ENCODE results near the gene TMEM201.
"Not testable (repeated sequence)": the region's sequence is repeated elsewhere in the genome, so short reads cannot be mapped to it uniquely, and the experiment has no call there.

TMEM201 gene

GRCh38 chr1:9588551-9589143, at the start of gene TMEM201:
Gene TMEM201, plus strand, starts transcription at chr1:9588911. Its CDS starts 20 bp downstream, at chr1:9588931.
- no peaks in the 10 kb centered on the region for H3K27me3 Mint-ChIP-seq
- peak within 1 kb of the TSS; percentile 86 for H3K4me3 Mint-ChIP-seq
- peaks cover 36% of the 10 kb centered on the region for H3K4me1 Mint-ChIP-seq (ENCODE audit: low read depth)
- H3K9me3 Mint-ChIP-seq = no peaks in the 10 kb centered on the region
- peak within 1 kb of the TSS; percentile 45 for H3K27ac Mint-ChIP-seq
- peaks cover 10% of the 10 kb centered on the region for H3K36me3 Mint-ChIP-seq (ENCODE audit: low read depth)

- peaks cover 41% of the 10 kb centered on the region for H3K4me1 Mint-ChIP-seq (ENCODE audit: low read depth)
- H3K36me3 Mint-ChIP-seq (ENCODE audit: low read depth) = peaks cover 21% of the 10 kb centered on the region
Measured at GRCh38 chr1:9539165-9539828, 49.4 kb upstream of the TMEM201 start, which contains the start of gene SLC25A33. Gene SLC25A33, plus strand, starts transcription at chr1:9539465. Its CDS starts 227 bp downstream, at chr1:9539692.

GRCh38 chr1:9539829-9540550, 48.7 kb upstream of the TMEM201 start:
- H3K4me1 Mint-ChIP-seq (ENCODE audit: low read depth) = peaks cover 48% of the 10 kb centered on the region
- H3K27me3 Mint-ChIP-seq = no peaks in the 10 kb centered on the region
- H3K27ac Mint-ChIP-seq = peak overlapping the region; percentile 75
- H3K4me3 Mint-ChIP-seq = peak overlapping the region; percentile 89
- peaks cover 21% of the 10 kb centered on the region for H3K36me3 Mint-ChIP-seq (ENCODE audit: low read depth)
- H3K9me3 Mint-ChIP-seq = no peaks in the 10 kb centered on the region

More at GRCh38 chr1:9539165-9539828, 49.4 kb upstream of the TMEM201 start, which contains the start of gene SLC25A33:
- peak within 1 kb of the TSS; percentile 75 for H3K27ac Mint-ChIP-seq
- no peaks in the 10 kb centered on the region for H3K9me3 Mint-ChIP-seq
- no peaks in the 10 kb centered on the region for H3K27me3 Mint-ChIP-seq
- peak within 1 kb of the TSS; percentile 89 for H3K4me3 Mint-ChIP-seq

- Mint-ChIP-seq H3K9me3 (no peaks in the 10 kb centered on the region), H3K36me3 (ENCODE audit: low read depth) (peaks cover 21% of the 10 kb centered on the region), H3K4me1 (ENCODE audit: low read depth) (peaks cover 50% of the 10 kb centered on the region), H3K27ac (no peak overlapping the region), H3K27me3 (no peaks in the 10 kb centered on the region), H3K4me3 (peak overlapping the region; percentile 60)
Measured at GRCh38 chr1:9542430-9542829, 46.3 kb upstream of the TMEM201 start.

GRCh38 chr1:9544926-9545325, 43.8 kb upstream of the TMEM201 start:
- no peak overlapping the region for H3K27ac Mint-ChIP-seq
- H3K27me3 Mint-ChIP-seq = no peaks in the 10 kb centered on the region
- peaks cover 34% of the 10 kb centered on the region for H3K4me1 Mint-ChIP-seq (ENCODE audit: low read depth)
- peaks cover 30% of the 10 kb centered on the region for H3K36me3 Mint-ChIP-seq (ENCODE audit: low read depth)
- no peaks in the 10 kb centered on the region for H3K9me3 Mint-ChIP-seq
- no peak overlapping the region for H3K4me3 Mint-ChIP-seq

- H3K27ac Mint-ChIP-seq = no peak overlapping the region
- no peaks in the 10 kb centered on the region for H3K27me3 Mint-ChIP-seq
- H3K4me1 Mint-ChIP-seq (ENCODE audit: low read depth) = peaks cover 8% of the 10 kb centered on the region
- no peak overlapping the region for H3K4me3 Mint-ChIP-seq
- peaks cover 16% of the 10 kb centered on the region for H3K36me3 Mint-ChIP-seq (ENCODE audit: low read depth)
- H3K9me3 Mint-ChIP-seq = no peaks in the 10 kb centered on the region
Measured at GRCh38 chr1:9549955-9550546, 38.7 kb upstream of the TMEM201 start.

GRCh38 chr1:9551984-9552383, 36.7 kb upstream of the TMEM201 start:
- no peaks in the 10 kb centered on the region for H3K27me3 Mint-ChIP-seq
- no peaks in the 10 kb centered on the region for H3K9me3 Mint-ChIP-seq
- H3K27ac Mint-ChIP-seq = no peak overlapping the region
- H3K4me3 Mint-ChIP-seq = no peak overlapping the region
- H3K4me1 Mint-ChIP-seq (ENCODE audit: low read depth) = peaks cover 10% of the 10 kb centered on the region
- H3K36me3 Mint-ChIP-seq (ENCODE audit: low read depth) = peaks cover 33% of the 10 kb centered on the region

GRCh38 chr1:9553736-9554144, 35.0 kb upstream of the TMEM201 start:
- Mint-ChIP-seq H3K9me3 (no peaks in the 10 kb centered on the region), H3K4me3 (no peak overlapping the region), H3K36me3 (ENCODE audit: low read depth) (peaks cover 36% of the 10 kb centered on the region), H3K27ac (no peak overlapping the region), H3K27me3 (no peaks in the 10 kb centered on the region), H3K4me1 (ENCODE audit: low read depth) (peaks cover 25% of the 10 kb centered on the region)

GRCh38 chr1:9555942-9556341, 32.8 kb upstream of the TMEM201 start:
- H3K4me3 Mint-ChIP-seq = no peak overlapping the region
- no peaks in the 10 kb centered on the region for H3K27me3 Mint-ChIP-seq
- H3K9me3 Mint-ChIP-seq = no peaks in the 10 kb centered on the region
- H3K27ac Mint-ChIP-seq = no peak overlapping the region
- H3K36me3 Mint-ChIP-seq (ENCODE audit: low read depth) = peaks cover 38% of the 10 kb centered on the region
- H3K4me1 Mint-ChIP-seq (ENCODE audit: low read depth) = peaks cover 37% of the 10 kb centered on the region

- H3K4me1 Mint-ChIP-seq (ENCODE audit: low read depth) = peaks cover 37% of the 10 kb centered on the region
- H3K4me3 Mint-ChIP-seq = no peak overlapping the region
- no peak overlapping the region for H3K27ac Mint-ChIP-seq
- H3K27me3 Mint-ChIP-seq = no peaks in the 10 kb centered on the region
- no peaks in the 10 kb centered on the region for H3K9me3 Mint-ChIP-seq
- H3K36me3 Mint-ChIP-seq (ENCODE audit: low read depth) = peaks cover 45% of the 10 kb centered on the region
Measured at GRCh38 chr1:9557624-9558023, 31.1 kb upstream of the TMEM201 start.

- H3K27ac Mint-ChIP-seq = no peak overlapping the region
- H3K4me3 Mint-ChIP-seq = no peak overlapping the region
Measured at GRCh38 chr1:9558271-9558945, 30.3 kb upstream of the TMEM201 start.

GRCh38 chr1:9558946-9559545, 29.7 kb upstream of the TMEM201 start:
- peaks cover 50% of the 10 kb centered on the region for H3K36me3 Mint-ChIP-seq (ENCODE audit: low read depth)
- H3K9me3 Mint-ChIP-seq = no peaks in the 10 kb centered on the region
- H3K27ac Mint-ChIP-seq = no peak overlapping the region
- no peaks in the 10 kb centered on the region for H3K27me3 Mint-ChIP-seq
- peaks cover 37% of the 10 kb centered on the region for H3K4me1 Mint-ChIP-seq (ENCODE audit: low read depth)
- H3K4me3 Mint-ChIP-seq = no peak overlapping the region

More at GRCh38 chr1:9558271-9558945, 30.3 kb upstream of the TMEM201 start:
- peaks cover 37% of the 10 kb centered on the region for H3K4me1 Mint-ChIP-seq (ENCODE audit: low read depth)
- H3K36me3 Mint-ChIP-seq (ENCODE audit: low read depth) = peaks cover 50% of the 10 kb centered on the region
- H3K9me3 Mint-ChIP-seq = no peaks in the 10 kb centered on the region
- no peaks in the 10 kb centered on the region for H3K27me3 Mint-ChIP-seq

GRCh38 chr1:9559673-9560072, 29.0 kb upstream of the TMEM201 start:
- H3K9me3 Mint-ChIP-seq = no peaks in the 10 kb centered on the region
- H3K4me1 Mint-ChIP-seq (ENCODE audit: low read depth) = peaks cover 37% of the 10 kb centered on the region
- H3K36me3 Mint-ChIP-seq (ENCODE audit: low read depth) = peaks cover 54% of the 10 kb centered on the region
- no peaks in the 10 kb centered on the region for H3K27me3 Mint-ChIP-seq
- no peak overlapping the region for H3K4me3 Mint-ChIP-seq
- H3K27ac Mint-ChIP-seq = no peak overlapping the region

GRCh38 chr1:9560090-9560489, 28.6 kb upstream of the TMEM201 start:
- H3K27me3 Mint-ChIP-seq, H3K27ac Mint-ChIP-seq, H3K9me3 Mint-ChIP-seq, H3K4me3 Mint-ChIP-seq: not testable (repeated sequence)
- H3K36me3 Mint-ChIP-seq (ENCODE audit: low read depth) = peaks cover 57% of the 10 kb centered on the region
- H3K4me1 Mint-ChIP-seq (ENCODE audit: low read depth) = peaks cover 37% of the 10 kb centered on the region
